ENCODE measurements around the gene SIK3.

DNA sequence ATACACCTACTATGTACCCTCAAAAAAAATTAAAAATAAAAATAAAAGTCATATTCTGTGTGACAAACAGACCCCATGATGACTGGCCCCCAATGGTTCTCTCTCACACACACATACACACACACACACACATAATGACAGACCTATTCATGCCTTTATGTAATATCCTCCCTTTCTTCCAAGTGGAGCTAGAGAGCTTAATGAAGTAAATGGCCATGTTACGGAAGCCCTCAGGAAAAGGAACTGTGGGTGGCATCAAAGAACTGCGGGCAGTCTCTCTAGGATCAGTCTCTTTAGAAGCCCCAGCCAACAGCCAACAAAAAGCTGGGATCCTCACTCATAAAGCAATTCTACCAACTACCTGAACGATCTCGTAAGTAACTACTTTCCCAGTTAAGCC is 125.5 kb downstream of the SIK3 start:
- TF ChIP-seq POLR2A (IDR thresholded peaks at IDR 0.05): no peak
- TF ChIP-seq, protein P1, sequence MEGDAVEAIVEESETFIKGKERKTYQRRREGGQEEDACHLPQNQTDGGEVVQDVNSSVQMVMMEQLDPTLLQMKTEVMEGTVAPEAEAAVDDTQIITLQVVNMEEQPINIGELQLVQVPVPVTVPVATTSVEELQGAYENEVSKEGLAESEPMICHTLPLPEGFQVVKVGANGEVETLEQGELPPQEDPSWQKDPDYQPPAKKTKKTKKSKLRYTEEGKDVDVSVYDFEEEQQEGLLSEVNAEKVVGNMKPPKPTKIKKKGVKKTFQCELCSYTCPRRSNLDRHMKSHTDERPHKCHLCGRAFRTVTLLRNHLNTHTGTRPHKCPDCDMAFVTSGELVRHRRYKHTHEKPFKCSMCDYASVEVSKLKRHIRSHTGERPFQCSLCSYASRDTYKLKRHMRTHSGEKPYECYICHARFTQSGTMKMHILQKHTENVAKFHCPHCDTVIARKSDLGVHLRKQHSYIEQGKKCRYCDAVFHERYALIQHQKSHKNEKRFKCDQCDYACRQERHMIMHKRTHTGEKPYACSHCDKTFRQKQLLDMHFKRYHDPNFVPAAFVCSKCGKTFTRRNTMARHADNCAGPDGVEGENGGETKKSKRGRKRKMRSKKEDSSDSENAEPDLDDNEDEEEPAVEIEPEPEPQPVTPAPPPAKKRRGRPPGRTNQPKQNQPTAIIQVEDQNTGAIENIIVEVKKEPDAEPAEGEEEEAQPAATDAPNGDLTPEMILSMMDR (IDR thresholded peaks at IDR 0.05): no peak

Data from adrenal gland (tissue), 5 donors.